Middle frontal gyrus (tissue), 1 donor: Measurements from ENCODE around the gene DDX55.
"Not testable (repeated sequence)": the region's sequence is repeated elsewhere in the genome, so short reads cannot be mapped to it uniquely, and the experiment has no call there.

Experiments used
- DNase-seq: peaks from one replicate; pipeline ENCODE4 v3.0.0-alpha.2; 2015; ENCODE audit warnings: low spot score; ENCODE audit errors: extremely low spot score

DDX55 gene

GRCh38 chr12:123601602-123602489 lies at the start of gene DDX55:
Gene DDX55, plus strand, starts transcription at chr12:123602099. Its CDS starts 50 bp downstream, at chr12:123602149.
- peak; percentile 70 for DNase-seq

GRCh38 chr12:123554136-123554535 lies 47.8 kb upstream of the DDX55 start:
- not testable (repeated sequence) for DNase-seq

- DNase-seq = not testable (repeated sequence)
Observed at GRCh38 chr12:123554843-123555242, 47.1 kb upstream of the DDX55 start.

- DNase-seq = not testable (repeated sequence)
Observed at GRCh38 chr12:123558487-123558886, 43.4 kb upstream of the DDX55 start.

- no peak for DNase-seq
Observed at GRCh38 chr12:123559468-123559867, 42.4 kb upstream of the DDX55 start.

GRCh38 chr12:123571343-123571813 lies 30.5 kb upstream of the DDX55 start:
- no peak for DNase-seq

- DNase-seq = no peak
Observed at GRCh38 chr12:123572391-123572790, 29.5 kb upstream of the DDX55 start.

GRCh38 chr12:123573870-123574269 lies 28.0 kb upstream of the DDX55 start:
- DNase-seq = no peak

GRCh38 chr12:123576611-123577010 lies 25.3 kb upstream of the DDX55 start:
- DNase-seq = no peak

- DNase-seq = no peak
Observed at GRCh38 chr12:123578243-123578642, 23.7 kb upstream of the DDX55 start.

- DNase-seq = not testable (repeated sequence)
Observed at GRCh38 chr12:123578829-123579228, 23.1 kb upstream of the DDX55 start.

- no peak for DNase-seq
Observed at GRCh38 chr12:123580772-123581171, 21.1 kb upstream of the DDX55 start.

GRCh38 chr12:123591702-123592481 lies 10.0 kb upstream of the DDX55 start:
- no peak for DNase-seq

- DNase-seq = no peak
Observed at GRCh38 chr12:123595729-123596128, 6.2 kb upstream of the DDX55 start.

GRCh38 chr12:123597100-123597499 lies 4.8 kb upstream of the DDX55 start:
- no peak for DNase-seq

GRCh38 chr12:123598522-123598921 lies 3.4 kb upstream of the DDX55 start:
- no peak for DNase-seq

- DNase-seq = no peak
Observed at GRCh38 chr12:123599310-123599709, 2.6 kb upstream of the DDX55 start.

GRCh38 chr12:123599721-123600120 lies 2.2 kb upstream of the DDX55 start:
- DNase-seq = no peak

GRCh38 chr12:123602651-123603195 lies 824 bp downstream of the DDX55 start:
- no peak for DNase-seq

GRCh38 chr12:123603495-123603894 lies 1.6 kb downstream of the DDX55 start:
- not testable (repeated sequence) for DNase-seq

GRCh38 chr12:123607756-123608155 lies 5.9 kb downstream of the DDX55 start:
- DNase-seq = no peak

GRCh38 chr12:123608182-123608581 lies 6.3 kb downstream of the DDX55 start:
- DNase-seq = no peak
